KMS-11 (cell line): ENCODE data around the gene CDC37.

Experiments
- H2AFZ ChIP-seq: fragments of 200-600 bp; sonication (generic); 2 replicates; pipeline ENCODE4 v1.6.1; 2016; ENCODE audit warnings: antibody characterized with exemption, mixed run types, low read depth
- H3K27ac ChIP-seq: fragments of 200-600 bp; sonication (generic); 2 replicates; pipeline ENCODE4 v1.6.1; 2016; ENCODE audit warnings: mild to moderate bottlenecking, mixed run types
- H3K27me3 ChIP-seq: fragments of 200-600 bp; sonication (generic); 2 replicates; pipeline ENCODE4 v1.6.1; 2017; ENCODE audit warnings: mild to moderate bottlenecking, low read depth, mixed run types, moderate library complexity; ENCODE audit not compliant: insufficient read depth
- H3K36me3 ChIP-seq: fragments of 200-600 bp; sonication (generic); 2 replicates; pipeline ENCODE4 v1.6.1; 2017; ENCODE audit warnings: mild to moderate bottlenecking, mixed run types; ENCODE audit not compliant: insufficient read depth
- H3K4me1 ChIP-seq: fragments of 200-600 bp; sonication (generic); 2 replicates; pipeline ENCODE4 v1.6.1; 2016; ENCODE audit warnings: mild to moderate bottlenecking, low read depth, mixed run types; ENCODE audit not compliant: poor library complexity, severe bottlenecking
- H3K4me2 ChIP-seq: fragments of 200-600 bp; sonication (generic); 2 replicates; pipeline ENCODE4 v1.7.0; 2016; ENCODE audit warnings: mild to moderate bottlenecking, mixed run types
- H3K4me3 ChIP-seq: fragments of 200-600 bp; sonication (generic); IDR thresholded peaks from 2 replicates; pipeline ENCODE4 v1.6.1; 2017; ENCODE audit warnings: low read depth, low read length, mixed read lengths; ENCODE audit not compliant: insufficient read depth
- H3K79me2 ChIP-seq: fragments of 200-600 bp; sonication (generic); 2 replicates; pipeline ENCODE4 v1.6.1; 2016; ENCODE audit warnings: low read depth, mixed run types; ENCODE audit not compliant: insufficient read depth
- H3K9ac ChIP-seq: fragments of 200-600 bp; sonication (generic); 2 replicates; pipeline ENCODE4 v1.6.1; 2016; ENCODE audit warnings: mild to moderate bottlenecking, mixed run types
- H4K20me1 ChIP-seq: fragments of 200-600 bp; sonication (generic); 2 replicates; pipeline ENCODE4 v1.6.1; 2016; ENCODE audit warnings: mild to moderate bottlenecking, mixed run types; ENCODE audit not compliant: insufficient read depth
- CTCF ChIP-seq: fragments of 200-600 bp; sonication (generic); conservative IDR thresholded peaks from 2 replicates; pipeline ENCODE4 v1.6.1; 2017; ENCODE audit warnings: low read depth, mild to moderate bottlenecking, antibody characterized with exemption, low read length, moderate library complexity, mixed read lengths

The CDC37 gene

GRCh38 chr19:10392120-10392519, 11.2 kb downstream of the CDC37 start:
- TF ChIP-seq CTCF: no peak
- Histone ChIP-seq H3K27me3 (no peaks in the 10 kb centered on the region), H3K4me3 (no peak overlapping the region), H4K20me1 (no peaks in the 10 kb centered on the region), H3K4me2 (no peak overlapping the region), H2AFZ (no peak overlapping the region), H3K36me3 (no peaks in the 10 kb centered on the region; the same call in 1 of the 2 replicates), H3K27ac (no peak overlapping the region), H3K9ac (no peak overlapping the region), H3K4me1 (peaks cover 15% of the 10 kb centered on the region), H3K79me2 (no peaks in the 10 kb centered on the region)

GRCh38 chr19:10390652-10391286, 12.6 kb downstream of the CDC37 start:
- Histone ChIP-seq H4K20me1 (no peaks in the 10 kb centered on the region), H3K27me3 (no peaks in the 10 kb centered on the region), H3K4me3 (no peak overlapping the region), H3K4me1 (peaks cover 28% of the 10 kb centered on the region), H3K4me2 (no peak overlapping the region), H3K27ac (no peak overlapping the region), H3K36me3 (no peaks in the 10 kb centered on the region; the same call in 1 of the 2 replicates), H3K9ac (no peak overlapping the region), H2AFZ (no peak overlapping the region), H3K79me2 (no peaks in the 10 kb centered on the region)
- peak; percentile 91 for TF ChIP-seq CTCF

- no peak overlapping the region for H3K9ac ChIP-seq
- H4K20me1 ChIP-seq: no peaks in the 10 kb centered on the region
- no peak overlapping the region for H3K4me2 ChIP-seq
- no peaks in the 10 kb centered on the region for H3K27me3 ChIP-seq
- H3K27ac ChIP-seq: no peak overlapping the region
- TF ChIP-seq CTCF: no peak
- H2AFZ ChIP-seq: no peak overlapping the region
- no peaks in the 10 kb centered on the region for H3K79me2 ChIP-seq
- peaks cover 30% of the 10 kb centered on the region for H3K4me1 ChIP-seq
- no peak overlapping the region for H3K4me3 ChIP-seq
- no peaks in the 10 kb centered on the region; the same call in 1 of the 2 replicates for H3K36me3 ChIP-seq
These were observed 13.5 kb downstream of the CDC37 start for GRCh38 chr19:10389863-10390262.

- Histone ChIP-seq H3K79me2 (no peaks in the 10 kb centered on the region), H3K27me3 (no peaks in the 10 kb centered on the region), H4K20me1 (no peaks in the 10 kb centered on the region), H3K4me1 (peaks cover 30% of the 10 kb centered on the region), H3K36me3 (no peaks in the 10 kb centered on the region; the same call in 1 of the 2 replicates), H3K4me2 (no peak overlapping the region), H3K27ac (no peak overlapping the region), H3K9ac (no peak overlapping the region), H2AFZ (no peak overlapping the region), H3K4me3 (no peak overlapping the region)
- TF ChIP-seq CTCF: peak; percentile 99
These were observed 14.4 kb downstream of the CDC37 start for GRCh38 chr19:10388957-10389356.
